Measurements from ENCODE around the gene CNTNAP5. TPM values are rescaled to one million over a fixed set of nuclear protein-coding genes. Genes with fewer than 3 reads are reported as not detected.

CNTNAP5 gene
- polyA plus RNA-seq, 1 experiment, result not detected

- CTCF ChIA-PET, result interaction anchor here (1.2 to 2.1 kb wide), 2 partner anchors 11 to 20 kb away, joined by 3 to 5 read pairs; no protein-coding TSS in a partner anchor
- TF ChIP-seq CTCF (IDR thresholded peaks at IDR 0.05; ENCODE audit: insufficient read depth, low read depth, low read length), result no peak
- H3K4me3 ChIP-seq (ENCODE audit: low read depth, low read length), result no peak overlapping the region
- DNase-seq (ENCODE audit: low read depth), result no peak
- no peaks in the 10 kb centered on the region for H3K27me3 ChIP-seq (ENCODE audit: control insufficient read depth, insufficient read depth, low read length)
- POLR2A ChIA-PET, result no interaction called here
- no peaks in the 10 kb centered on the region for H3K36me3 ChIP-seq (ENCODE audit: control insufficient read depth, insufficient read depth, low read length)
Observed at GRCh38 chr2:124822516-124822915, 797.4 kb downstream of the CNTNAP5 start.

- Histone ChIP-seq H3K36me3 (ENCODE audit: control insufficient read depth, insufficient read depth, low read length) (no peaks in the 10 kb centered on the region), H3K4me3 (ENCODE audit: low read depth, low read length) (no peak overlapping the region), H3K27me3 (ENCODE audit: control insufficient read depth, insufficient read depth, low read length) (no peaks in the 10 kb centered on the region)
- ChIA-PET CTCF (no interaction called here), POLR2A (no interaction called here)
- TF ChIP-seq CTCF (IDR thresholded peaks at IDR 0.05; ENCODE audit: insufficient read depth, low read depth, low read length), result no peak
- DNase-seq (ENCODE audit: low read depth), result no peak
Observed at GRCh38 chr2:124824441-124824840, 799.4 kb downstream of the CNTNAP5 start.

- ChIA-PET POLR2A (no interaction called here), CTCF (interaction anchor here (1.5 kb wide), 1 partner anchor 10 kb away, joined by 5 read pairs; no protein-coding TSS in a partner anchor)
- no peak for DNase-seq (ENCODE audit: low read depth)
- no peak for TF ChIP-seq CTCF (IDR thresholded peaks at IDR 0.05; ENCODE audit: insufficient read depth, low read depth, low read length)
- Histone ChIP-seq H3K27me3 (ENCODE audit: control insufficient read depth, insufficient read depth, low read length) (no peaks in the 10 kb centered on the region), H3K36me3 (ENCODE audit: control insufficient read depth, insufficient read depth, low read length) (no peaks in the 10 kb centered on the region), H3K4me3 (ENCODE audit: low read depth, low read length) (no peak overlapping the region)
Observed at GRCh38 chr2:124832521-124832920, 807.4 kb downstream of the CNTNAP5 start.

GRCh38 chr2:124834331-124834730, 809.2 kb downstream of the CNTNAP5 start:
- Histone ChIP-seq H3K27me3 (ENCODE audit: control insufficient read depth, insufficient read depth, low read length) (no peaks in the 10 kb centered on the region), H3K4me3 (ENCODE audit: low read depth, low read length) (no peak overlapping the region), H3K36me3 (ENCODE audit: control insufficient read depth, insufficient read depth, low read length) (no peaks in the 10 kb centered on the region)
- TF ChIP-seq CTCF (IDR thresholded peaks at IDR 0.05; ENCODE audit: insufficient read depth, low read depth, low read length), result no peak
- POLR2A ChIA-PET, result interaction anchor here (0.5 kb wide), 1 partner anchor 8 kb away, joined by 3 read pairs; no protein-coding TSS in a partner anchor
- CTCF ChIA-PET, result no interaction called here
- DNase-seq (ENCODE audit: low read depth), result no peak

GRCh38 chr2:124835331-124835730, 810.2 kb downstream of the CNTNAP5 start:
- CTCF ChIA-PET, result no interaction called here
- no peak for DNase-seq (ENCODE audit: low read depth)
- POLR2A ChIA-PET, result no interaction called here
- no peak for TF ChIP-seq CTCF (IDR thresholded peaks at IDR 0.05; ENCODE audit: insufficient read depth, low read depth, low read length)
- no peak overlapping the region for H3K4me3 ChIP-seq (ENCODE audit: low read depth, low read length)
- no peaks in the 10 kb centered on the region for H3K36me3 ChIP-seq (ENCODE audit: control insufficient read depth, insufficient read depth, low read length)
- H3K27me3 ChIP-seq (ENCODE audit: control insufficient read depth, insufficient read depth, low read length), result no peaks in the 10 kb centered on the region

Measured in BJ (cell line).